Fibroblast of skin of left quadriceps (primary cell): ENCODE data around the gene BAZ2B.
A peak's percentile ranks its signal among the peaks of the same experiment; 100 is the strongest.
"Not testable (repeated sequence)": the region's sequence is repeated elsewhere in the genome, so short reads cannot be mapped to it uniquely, and the experiment has no call there.

ENCODE experiments used
- DNase-seq, 2 experiments: peaks; one replicate each; pipeline ENCODE4 v3.0.0-alpha.2; 2013; ENCODE audit warnings: low read depth in 2 of 2

BAZ2B gene

GRCh38 chr2:159616286-159616701 is at the start of gene BAZ2B:
TSS of gene BAZ2B (minus strand) at chr2:159616548. CDS start at chr2:159478719, 137,829 bp downstream.
- peak in 1 of 2 experiments; percentile 66 for DNase-seq

GRCh38 chr2:159661286-159661685 is 44.9 kb upstream of the BAZ2B start:
- no peak for DNase-seq

- DNase-seq, result no peak
Observed at GRCh38 chr2:159658881-159659873, 42.8 kb upstream of the BAZ2B start.

DNA sequence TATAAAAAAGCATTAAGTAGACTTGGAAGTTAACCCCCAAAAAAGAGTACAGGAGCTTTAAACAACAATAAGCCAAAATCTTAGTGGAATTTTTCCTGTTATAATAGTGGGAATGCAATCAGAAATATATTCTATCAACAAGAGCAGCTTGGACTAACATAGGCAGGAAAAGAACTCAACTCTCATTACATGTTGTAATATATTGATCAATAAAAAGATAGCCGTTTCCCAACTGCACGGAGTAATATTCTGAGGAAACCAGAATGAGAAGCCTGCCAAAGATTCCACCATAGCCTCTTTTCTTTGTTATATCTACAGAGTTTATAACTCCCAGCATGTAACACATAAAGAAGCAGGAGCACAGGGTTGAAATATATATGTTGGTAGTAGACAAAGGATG is 37.6 kb upstream of the BAZ2B start:
- DNase-seq, result no peak

DNA sequence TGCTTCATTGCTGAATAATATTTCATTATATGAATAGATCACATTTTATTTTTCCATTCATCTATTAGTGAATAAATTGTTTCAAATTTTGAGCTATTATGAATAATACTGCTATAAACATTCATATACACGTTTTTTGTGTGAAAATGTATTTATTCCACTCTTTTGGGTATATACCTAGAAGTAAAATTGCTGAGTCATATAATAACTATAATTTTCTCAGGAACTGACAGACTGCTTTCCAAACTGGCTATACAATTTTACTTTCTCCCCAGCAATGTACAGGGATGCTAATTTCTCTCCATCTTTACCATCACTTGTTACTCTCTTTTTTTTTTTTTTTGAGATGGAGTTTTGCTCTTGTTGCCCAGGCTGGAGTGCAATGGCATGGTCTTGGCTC is 35.5 kb upstream of the BAZ2B start:
- no peak for DNase-seq

DNA sequence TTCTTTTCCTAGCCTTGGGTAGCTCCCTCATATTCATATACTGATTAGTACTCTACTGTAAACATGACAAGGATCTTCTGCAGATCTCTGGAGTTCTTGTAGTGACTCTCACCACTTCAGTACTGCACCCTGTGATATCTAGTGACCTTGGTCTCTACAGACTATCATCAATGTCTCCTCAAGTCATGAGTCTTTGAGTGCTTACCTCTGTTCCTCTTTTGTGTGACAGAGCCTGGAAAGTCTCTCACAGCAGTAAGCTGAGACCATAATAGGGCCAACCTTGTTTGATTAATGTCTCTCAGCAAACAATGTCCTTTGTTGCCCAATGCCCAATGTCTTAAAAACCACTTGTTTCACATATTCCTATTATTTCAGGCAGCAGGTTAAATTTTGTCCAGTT is 34.2 kb upstream of the BAZ2B start:
- no peak for DNase-seq

DNA sequence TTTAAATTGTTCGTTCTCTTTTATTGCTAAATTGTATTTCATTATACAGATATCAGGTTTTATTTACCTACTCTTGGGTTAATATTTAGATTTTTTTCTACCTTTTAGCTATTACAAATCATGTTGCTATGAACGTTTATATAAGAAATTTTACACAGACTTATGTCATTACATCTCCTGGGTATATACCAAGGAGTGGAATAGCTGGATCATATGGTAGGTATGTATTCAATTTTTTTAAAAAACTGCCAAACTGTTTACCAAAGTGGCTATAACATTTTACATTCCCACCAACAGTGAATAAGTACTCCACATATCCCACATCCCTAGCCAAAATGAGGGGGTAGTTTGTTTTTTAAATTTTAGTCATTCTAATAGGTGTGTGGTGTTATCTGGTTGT is 32.3 kb upstream of the BAZ2B start:
- no peak for DNase-seq

DNA sequence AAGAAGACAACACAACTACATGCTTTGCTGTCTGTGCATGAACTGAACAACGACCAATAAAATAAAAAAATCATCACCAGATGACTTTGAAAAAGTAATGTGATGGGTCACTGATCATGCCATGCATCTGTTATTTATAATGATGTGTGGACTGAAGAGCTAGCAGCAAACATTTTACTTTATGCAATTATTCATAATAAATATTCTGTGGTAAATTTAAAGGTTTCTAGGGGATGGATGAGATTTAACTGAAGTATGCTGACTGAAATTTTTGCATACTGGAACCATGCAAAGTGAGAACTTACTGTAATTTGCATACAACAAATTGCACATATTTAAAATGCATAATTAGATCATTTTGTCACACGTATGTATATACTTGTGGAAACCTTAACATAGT is 31.3 kb upstream of the BAZ2B start:
- DNase-seq, result no peak

DNA sequence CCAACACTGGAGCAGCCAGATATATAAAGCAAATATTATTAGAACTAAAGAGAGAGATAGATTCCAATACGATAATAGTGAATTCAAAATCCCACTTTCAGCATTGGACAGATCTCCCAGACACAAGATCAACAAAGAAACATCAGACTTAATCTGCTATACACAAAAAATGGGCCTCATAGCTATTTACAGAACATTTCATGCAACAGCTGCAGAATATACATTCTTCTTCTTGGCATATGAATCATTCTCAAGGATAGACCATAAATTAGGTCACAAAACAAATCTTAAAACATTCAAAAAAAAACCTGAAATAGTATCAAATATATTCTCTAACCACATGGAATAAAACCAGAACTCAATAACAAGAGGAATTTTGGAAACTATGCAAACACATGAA is 23.8 kb upstream of the BAZ2B start:
- DNase-seq, result no peak

DNA sequence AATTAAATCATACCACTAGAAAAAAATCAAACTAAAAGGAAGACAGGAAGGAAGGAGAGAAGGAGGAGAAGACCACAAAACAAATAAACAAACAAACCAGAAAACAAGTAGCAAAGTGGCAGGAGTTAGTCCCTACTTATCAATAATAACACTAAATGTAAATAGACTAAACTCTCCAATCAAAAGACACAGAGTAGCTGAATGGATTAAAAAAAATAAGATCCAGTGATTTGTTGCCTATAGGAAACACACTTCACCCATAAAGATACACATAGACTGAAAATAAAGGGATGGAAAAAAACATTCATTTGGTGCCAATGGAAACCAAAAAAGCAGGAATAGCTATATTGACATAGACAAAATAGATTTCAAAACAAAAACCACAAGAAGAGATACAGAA is 23.4 kb upstream of the BAZ2B start:
- no peak for DNase-seq

DNA sequence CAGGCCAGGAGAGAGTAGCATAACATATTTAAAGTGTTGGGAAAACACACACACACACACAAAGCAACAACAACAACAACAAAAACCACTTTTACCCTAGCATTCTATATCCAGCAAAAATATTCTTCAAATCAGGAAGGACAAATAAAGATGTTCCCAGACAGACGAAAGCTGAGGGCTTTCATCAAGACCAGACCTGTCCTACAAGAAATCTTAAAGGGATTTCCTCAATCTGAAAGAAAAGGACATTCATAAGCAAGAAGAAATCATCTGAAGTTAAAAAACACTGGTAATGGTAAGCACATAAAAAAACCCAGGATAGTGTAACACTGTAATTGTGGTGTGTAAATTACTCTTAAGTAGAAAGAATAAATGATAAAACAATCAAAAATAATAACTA is 22.7 kb upstream of the BAZ2B start:
- DNase-seq, result no peak

GRCh38 chr2:159637988-159638501 is 21.7 kb upstream of the BAZ2B start:
- peak in 1 of 2 experiments; percentile 70 for DNase-seq

DNA sequence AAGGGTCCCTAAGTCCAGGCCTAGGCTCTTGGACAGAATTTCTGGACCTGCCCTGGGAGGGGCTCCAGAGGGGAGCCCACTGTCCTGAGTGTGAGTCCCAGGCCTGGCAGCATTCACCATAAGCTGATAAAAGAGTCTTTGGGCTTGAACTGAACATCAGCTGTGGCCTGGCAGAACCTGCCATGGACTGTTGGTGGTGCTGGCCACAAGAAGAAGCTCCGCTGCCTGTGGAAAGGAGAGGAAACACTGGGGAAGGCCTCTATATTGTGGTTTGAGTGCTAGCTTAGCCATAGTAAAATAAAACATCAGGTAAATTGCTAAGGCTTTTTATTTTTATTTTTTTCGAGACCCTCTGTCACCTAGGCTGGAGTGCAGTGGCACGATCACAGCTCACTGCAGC is 20.9 kb upstream of the BAZ2B start:
- no peak for DNase-seq

- DNase-seq, result peak in 1 of 2 experiments; percentile 74
Observed at GRCh38 chr2:159635006-159635789, 18.9 kb upstream of the BAZ2B start.

DNA sequence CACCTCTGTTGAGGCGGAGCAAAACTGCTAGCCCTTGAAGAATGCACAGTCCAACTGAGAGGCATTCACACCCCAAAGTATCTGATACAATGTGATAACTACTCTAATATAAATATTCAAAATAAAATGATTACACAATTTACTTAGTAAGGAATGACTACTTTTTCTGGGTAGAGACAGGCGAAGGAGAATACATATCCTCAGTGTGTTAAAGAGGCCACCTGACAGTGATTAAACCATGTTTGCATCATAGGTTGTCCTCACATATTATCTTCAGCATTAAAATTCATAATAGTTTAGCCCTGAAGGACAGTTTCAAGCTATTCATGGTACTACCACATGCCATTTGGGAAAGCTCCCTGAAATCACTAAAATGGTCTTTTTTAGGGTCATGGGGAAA is 16.9 kb upstream of the BAZ2B start:
- DNase-seq, result no peak

DNA sequence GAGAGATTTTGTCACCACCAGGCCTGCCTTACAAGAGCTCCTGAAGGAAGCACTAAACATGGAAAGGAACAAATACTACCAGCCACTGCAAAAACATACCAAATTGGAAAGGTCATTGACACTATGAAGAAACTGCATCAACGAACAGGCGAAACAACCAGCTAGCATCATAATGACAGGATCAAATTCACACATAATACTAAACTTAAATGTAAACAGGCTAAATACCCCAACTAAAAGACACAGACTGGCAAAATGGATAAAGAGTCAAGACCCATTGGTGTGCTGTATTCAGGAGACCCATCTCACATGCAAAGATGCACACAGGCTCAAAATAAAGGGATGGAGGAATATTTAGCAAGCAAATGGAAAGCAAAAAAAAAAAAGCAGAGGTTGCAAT is 9.3 kb upstream of the BAZ2B start:
- not testable (repeated sequence) for DNase-seq

DNA sequence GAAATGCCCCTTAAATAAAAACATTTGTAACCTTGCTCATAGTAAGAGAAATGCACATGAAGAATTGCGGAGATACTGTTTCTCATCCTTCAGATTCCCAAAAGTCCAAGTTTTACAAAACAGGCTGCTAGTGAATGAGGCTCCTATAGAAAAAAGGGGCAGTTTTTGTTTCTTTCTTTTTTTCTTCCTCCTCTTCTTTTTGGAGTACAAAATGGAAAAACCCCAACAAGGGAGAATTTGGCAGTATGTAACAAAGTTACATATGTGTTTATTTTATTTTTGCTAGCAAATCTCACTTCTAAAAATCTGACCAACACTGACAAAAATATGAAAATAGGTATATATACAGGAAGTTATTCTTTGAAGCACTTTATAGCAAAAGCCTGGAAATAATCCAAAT is 7.1 kb upstream of the BAZ2B start:
- DNase-seq, result no peak

DNA sequence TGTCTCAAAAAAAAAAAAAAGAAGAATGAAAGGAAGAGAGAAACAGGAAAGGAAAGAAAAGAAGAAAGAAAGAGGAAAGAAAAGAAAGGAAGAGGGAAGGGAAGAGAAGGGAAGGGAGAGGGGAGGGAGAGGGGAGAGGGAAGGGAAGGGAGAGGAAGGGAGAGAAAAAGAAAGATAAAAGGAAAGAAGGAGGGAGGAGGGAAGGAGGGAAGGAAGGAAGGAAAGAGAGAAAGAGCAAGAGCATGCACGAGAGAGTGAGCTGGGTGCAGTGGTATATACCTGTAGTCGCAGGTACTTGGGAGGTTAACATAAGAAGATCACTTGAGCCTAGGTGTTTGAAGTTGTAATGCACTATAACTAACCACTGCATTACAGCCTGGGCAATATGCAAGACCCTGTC is 6.6 kb upstream of the BAZ2B start:
- no peak for DNase-seq

- DNase-seq, result no peak
Observed at GRCh38 chr2:159620796-159621195, 4.4 kb upstream of the BAZ2B start.

GRCh38 chr2:159617646-159618045 is 1.3 kb upstream of the BAZ2B start:
- no peak for DNase-seq

DNA sequence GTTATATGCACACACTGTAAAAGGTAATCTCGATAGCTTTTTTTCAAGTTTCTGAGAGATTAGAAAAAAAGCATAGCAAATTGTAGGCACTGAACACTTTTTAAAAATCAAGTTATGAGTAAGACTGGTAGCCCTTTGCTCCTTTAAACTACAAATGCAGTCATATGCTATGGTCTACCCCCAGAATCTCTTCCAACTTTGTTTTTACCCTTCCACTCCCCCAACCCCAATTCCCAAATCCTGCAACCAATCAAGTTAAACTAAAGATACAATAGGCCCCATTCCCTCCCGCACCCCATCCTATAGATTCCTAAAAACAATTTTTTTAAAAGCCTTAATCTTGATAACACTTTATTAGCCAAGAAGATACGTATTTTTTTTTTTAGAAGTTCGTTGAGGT is 752 bp upstream of the BAZ2B start:
- DNase-seq, result no peak
